BE2C (cell line): Measurements from ENCODE around the gene GASK1B.

Experiments used
- DNase-seq: peaks from one replicate; pipeline ENCODE4 v3.0.0-alpha.2; 2020
- H3K27me3 ChIP-seq: fragments of 250-450 bp; sonication (Bioruptor Pico); 2 replicates; pipeline ENCODE4 v1.5.1; 2020; ENCODE audit warnings: mild to moderate bottlenecking
- H3K36me3 ChIP-seq: fragments of 250-450 bp; sonication (Bioruptor Pico); 2 replicates; pipeline ENCODE4 v1.5.1; 2020; ENCODE audit warnings: mild to moderate bottlenecking
- H3K4me1 ChIP-seq: fragments of 250-450 bp; sonication (Bioruptor Pico); 2 replicates; pipeline ENCODE4 v1.5.1; 2020
- H3K4me3 ChIP-seq: 2 replicates; pipeline ENCODE4 v1.5.1; 2011; ENCODE audit warnings: low read depth, low read length
- H3K9me3 ChIP-seq: fragments of 250-450 bp; sonication (Bioruptor Pico); 2 replicates; pipeline ENCODE4 v1.5.1; 2020
- TF ChIP-seq, protein P1 (sequence below): IDR thresholded peaks from 2 replicates; pipeline ENCODE4 v1.5.1; 2012; ENCODE audit warnings: mild to moderate bottlenecking, low read depth, low read length

GASK1B gene

DNA sequence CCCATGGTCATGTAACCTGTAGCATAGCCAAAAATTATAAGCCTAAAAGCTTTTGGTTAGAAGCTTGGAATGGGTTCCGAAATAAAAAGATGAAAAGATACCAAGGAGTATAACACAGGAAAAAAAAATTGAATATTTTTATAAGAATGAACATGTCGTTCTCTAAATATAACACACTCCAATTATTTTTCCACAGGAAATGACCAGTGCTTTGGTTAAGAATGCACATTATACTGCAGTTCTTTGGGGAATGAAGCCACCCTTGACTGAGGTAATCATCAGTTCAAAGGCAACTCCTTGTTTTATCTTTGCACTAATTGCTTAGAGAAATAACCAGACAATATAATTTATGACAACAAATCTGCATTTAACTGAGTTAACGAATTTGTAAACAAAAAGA lies 6.6 kb upstream of the GASK1B start:
- H3K27me3 ChIP-seq, result peaks cover 3% of the 10 kb centered on the region; the same call in 1 of the 2 replicates
- TF ChIP-seq, protein P1, sequence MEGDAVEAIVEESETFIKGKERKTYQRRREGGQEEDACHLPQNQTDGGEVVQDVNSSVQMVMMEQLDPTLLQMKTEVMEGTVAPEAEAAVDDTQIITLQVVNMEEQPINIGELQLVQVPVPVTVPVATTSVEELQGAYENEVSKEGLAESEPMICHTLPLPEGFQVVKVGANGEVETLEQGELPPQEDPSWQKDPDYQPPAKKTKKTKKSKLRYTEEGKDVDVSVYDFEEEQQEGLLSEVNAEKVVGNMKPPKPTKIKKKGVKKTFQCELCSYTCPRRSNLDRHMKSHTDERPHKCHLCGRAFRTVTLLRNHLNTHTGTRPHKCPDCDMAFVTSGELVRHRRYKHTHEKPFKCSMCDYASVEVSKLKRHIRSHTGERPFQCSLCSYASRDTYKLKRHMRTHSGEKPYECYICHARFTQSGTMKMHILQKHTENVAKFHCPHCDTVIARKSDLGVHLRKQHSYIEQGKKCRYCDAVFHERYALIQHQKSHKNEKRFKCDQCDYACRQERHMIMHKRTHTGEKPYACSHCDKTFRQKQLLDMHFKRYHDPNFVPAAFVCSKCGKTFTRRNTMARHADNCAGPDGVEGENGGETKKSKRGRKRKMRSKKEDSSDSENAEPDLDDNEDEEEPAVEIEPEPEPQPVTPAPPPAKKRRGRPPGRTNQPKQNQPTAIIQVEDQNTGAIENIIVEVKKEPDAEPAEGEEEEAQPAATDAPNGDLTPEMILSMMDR, result no peak
- H3K4me1 ChIP-seq, result no peaks in the 10 kb centered on the region
- H3K36me3 ChIP-seq, result no peaks in the 10 kb centered on the region
- no peak for DNase-seq
- no peaks in the 10 kb centered on the region for H3K9me3 ChIP-seq
- H3K4me3 ChIP-seq, result no peak overlapping the region

DNA sequence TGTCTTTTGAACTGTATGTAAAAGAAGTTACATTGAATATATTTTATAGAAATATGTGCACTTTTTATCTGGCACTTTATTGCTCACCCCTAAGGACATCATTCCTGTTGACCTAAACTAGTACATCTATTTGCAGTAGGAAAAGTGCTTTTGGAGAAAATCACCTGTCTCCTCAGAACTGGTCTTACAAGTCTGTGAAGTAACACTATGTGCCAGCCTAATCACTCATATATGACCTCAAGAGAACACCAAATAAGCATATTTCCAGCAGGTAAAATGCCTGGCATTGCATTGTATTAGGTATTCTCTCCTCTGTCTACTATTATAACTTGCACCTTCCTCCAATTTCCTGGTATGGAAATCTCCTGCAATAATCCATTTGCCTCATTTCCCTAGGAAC lies 4.0 kb upstream of the GASK1B start:
- Histone ChIP-seq H3K9me3 (no peaks in the 10 kb centered on the region), H3K4me3 (no peak overlapping the region), H3K27me3 (peaks cover 3% of the 10 kb centered on the region; the same call in 1 of the 2 replicates), H3K36me3 (no peaks in the 10 kb centered on the region), H3K4me1 (peaks cover 4% of the 10 kb centered on the region; the same call in 1 of the 2 replicates)
- no peak for DNase-seq
- TF ChIP-seq, protein P1, result no peak

DNA sequence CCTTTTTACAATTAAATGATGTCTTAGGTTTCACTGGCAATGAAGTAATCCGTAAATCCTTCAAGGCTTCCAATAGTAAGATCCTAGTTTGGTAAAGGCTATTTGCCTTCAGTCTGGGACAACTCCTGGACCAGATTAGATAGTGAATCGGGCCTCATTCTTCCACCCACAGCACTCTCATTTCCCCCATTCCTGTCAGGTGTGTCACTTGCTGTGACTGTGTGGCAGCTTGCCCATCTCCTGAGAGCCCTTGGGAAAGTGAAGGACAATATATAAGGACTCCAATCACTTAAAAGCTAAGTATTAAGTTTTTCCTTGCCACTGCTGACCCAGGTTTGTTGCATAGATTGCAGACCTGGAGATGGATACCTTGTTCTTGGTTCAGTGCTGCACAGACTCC lies 3.3 kb upstream of the GASK1B start:
- Histone ChIP-seq H3K27me3 (peaks cover 3% of the 10 kb centered on the region; the same call in 1 of the 2 replicates), H3K4me1 (peaks cover 4% of the 10 kb centered on the region; the same call in 1 of the 2 replicates), H3K9me3 (no peaks in the 10 kb centered on the region), H3K36me3 (no peaks in the 10 kb centered on the region), H3K4me3 (no peak overlapping the region)
- TF ChIP-seq, protein P1, result no peak
- DNase-seq, result no peak

DNA sequence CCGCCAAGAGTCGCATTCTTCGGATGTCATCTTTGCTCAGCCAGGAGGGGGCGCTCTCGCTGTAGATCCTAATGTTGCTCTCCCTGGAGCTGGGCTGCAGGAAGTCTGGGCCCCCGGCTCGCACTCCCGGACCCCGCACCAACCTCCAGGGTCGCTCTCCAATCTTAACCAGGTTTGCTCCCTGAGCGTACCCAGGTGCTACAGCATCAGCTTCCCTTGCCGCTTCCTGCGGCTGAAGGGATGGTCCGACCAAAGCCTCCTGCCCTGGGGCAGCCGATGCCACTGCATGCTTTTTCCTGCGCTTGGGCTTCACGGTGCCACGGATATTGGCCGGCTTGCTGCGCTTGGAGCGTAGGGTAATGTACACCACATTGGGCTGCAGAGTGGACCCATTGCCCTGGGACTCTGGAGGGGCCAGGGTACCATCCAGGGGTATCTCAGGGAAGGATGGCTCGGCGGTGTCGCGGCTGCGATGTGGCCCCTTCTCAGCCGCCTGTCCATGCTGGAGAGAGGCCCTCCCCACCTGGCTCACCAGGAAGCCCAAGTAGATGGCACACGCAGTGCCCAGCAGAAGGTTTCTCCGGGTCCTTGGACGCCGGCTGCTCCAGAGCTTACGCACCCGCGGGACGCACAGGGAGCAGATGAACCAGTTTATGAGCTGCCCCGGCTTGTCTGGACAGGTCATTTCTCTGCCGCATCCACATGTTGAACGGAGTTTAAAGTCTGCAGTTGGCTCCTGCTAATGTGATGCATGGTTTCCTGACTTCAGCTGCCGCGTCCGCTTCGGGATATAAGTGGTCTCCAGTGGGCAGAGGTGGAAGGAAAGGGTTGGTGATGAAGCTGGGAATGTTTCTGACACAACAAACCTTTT lies 1.9 kb downstream of the GASK1B start:
- no peaks in the 10 kb centered on the region for H3K27me3 ChIP-seq
- H3K36me3 ChIP-seq, result no peaks in the 10 kb centered on the region
- H3K4me1 ChIP-seq, result peaks cover 4% of the 10 kb centered on the region; the same call in 1 of the 2 replicates
- DNase-seq, result peak; percentile 19
- TF ChIP-seq, protein P1, result peak; percentile 49
- H3K9me3 ChIP-seq, result no peaks in the 10 kb centered on the region
- no peak overlapping the region for H3K4me3 ChIP-seq

DNA sequence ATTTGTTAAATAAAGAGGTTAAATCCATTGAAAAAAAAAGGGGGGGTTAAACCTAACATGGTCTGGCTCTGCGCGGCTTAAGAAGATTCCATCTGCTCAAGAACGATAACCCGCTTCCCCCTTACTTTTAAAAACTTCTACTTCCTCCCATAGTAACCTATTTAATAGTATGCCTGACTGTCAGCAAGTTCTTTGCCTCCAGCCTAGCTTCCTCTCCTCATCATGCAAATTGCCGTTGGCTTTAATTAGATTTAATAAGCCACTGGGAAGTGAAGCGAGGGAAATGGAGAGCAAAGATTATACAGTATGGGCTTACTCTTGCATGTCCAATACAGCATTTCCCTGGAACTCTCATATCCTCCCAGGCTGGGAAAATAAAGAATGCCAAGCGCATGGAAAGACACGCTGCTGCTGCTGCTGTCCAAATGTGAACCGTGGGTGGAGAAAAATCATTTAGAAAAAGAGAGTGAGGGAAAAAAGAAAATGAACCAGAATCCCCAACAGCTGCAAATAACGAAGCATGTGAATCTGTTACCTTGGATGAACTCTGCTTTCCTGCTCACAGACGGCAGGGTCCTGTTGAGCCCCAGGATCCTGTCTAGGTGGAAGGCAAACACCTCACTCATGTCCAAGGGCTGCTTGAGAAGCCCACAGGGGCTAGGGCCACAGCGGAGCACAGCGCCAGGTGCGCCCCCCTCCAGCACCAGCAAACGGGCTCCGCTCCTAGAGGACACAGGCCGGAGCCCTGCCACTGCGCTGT lies 2.7 kb downstream of the GASK1B start:
- peak overlapping the region; percentile 19 for H3K4me3 ChIP-seq
- H3K4me1 ChIP-seq, result peaks cover 4% of the 10 kb centered on the region; the same call in 1 of the 2 replicates
- H3K36me3 ChIP-seq, result no peaks in the 10 kb centered on the region
- TF ChIP-seq, protein P1, result no peak
- no peaks in the 10 kb centered on the region for H3K27me3 ChIP-seq
- DNase-seq, result peak; percentile 7
- H3K9me3 ChIP-seq, result no peaks in the 10 kb centered on the region

DNA sequence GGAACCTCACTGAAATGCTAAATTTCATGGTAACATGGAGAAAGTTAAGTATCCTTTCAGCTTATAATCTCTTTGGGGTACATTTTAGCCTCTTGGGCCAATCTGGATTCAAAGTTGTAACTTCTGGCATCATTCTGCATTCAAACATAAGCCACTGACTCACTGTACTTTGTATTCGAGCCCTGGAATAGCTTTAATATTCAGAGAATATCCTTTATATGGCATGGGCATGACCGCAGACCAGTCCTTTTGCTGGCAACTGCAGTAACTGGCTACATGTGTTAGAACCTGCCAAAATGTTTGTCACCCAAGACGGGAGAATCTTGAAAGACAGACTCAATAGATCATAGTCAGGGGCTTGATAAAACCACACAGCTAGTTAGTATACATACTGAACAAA lies 3.3 kb downstream of the GASK1B start:
- peaks cover 4% of the 10 kb centered on the region; the same call in 1 of the 2 replicates for H3K4me1 ChIP-seq

More for the DNA sequence above, 3.3 kb downstream of the GASK1B start:
- DNase-seq, result no peak
- Histone ChIP-seq H3K9me3 (no peaks in the 10 kb centered on the region), H3K27me3 (no peaks in the 10 kb centered on the region), H3K36me3 (no peaks in the 10 kb centered on the region), H3K4me3 (peak overlapping the region; percentile 19; the same call in 1 of the 2 replicates)
- TF ChIP-seq, protein P1, result no peak
